Upper lobe of right lung (tissue), 1 donor: ENCODE data around the gene ARHGAP31. TPM values are rescaled to one million over a fixed set of nuclear protein-coding genes. Genes with fewer than 3 reads are reported as not detected.
"Not testable (repeated sequence)": the region's sequence is repeated elsewhere in the genome, so short reads cannot be mapped to it uniquely, and the experiment has no call there.

Experiments used
- ATAC-seq: fragments of 200-7000 bp; cut with Tn5 transposase; one replicate; pipeline ENCODE4 v1.9.1; 2020; ENCODE audit warnings: mild to moderate bottlenecking, moderate library complexity
- DNase-seq: peaks from one replicate; pipeline ENCODE4 v3.0.0-alpha.2; 2020
- H3K27ac ChIP-seq: fragments of 200-600 bp; one replicate; pipeline ENCODE4 v1.8.0; 2022
- H3K27me3 ChIP-seq: fragments of 200-600 bp; one replicate; pipeline ENCODE4 v1.8.0; 2022; ENCODE audit warnings: mild to moderate bottlenecking
- H3K36me3 ChIP-seq: fragments of 200-600 bp; one replicate; pipeline ENCODE4 v1.8.0; 2022
- H3K4me1 ChIP-seq: fragments of 200-600 bp; one replicate; pipeline ENCODE4 v1.8.0; 2022
- H3K4me3 ChIP-seq: fragments of 200-600 bp; one replicate; pipeline ENCODE4 v1.8.0; 2022; ENCODE audit warnings: mild to moderate bottlenecking
- H3K9me3 ChIP-seq: fragments of 200-600 bp; one replicate; pipeline ENCODE4 v1.8.0; 2022
- intact Hi-C: fragments of 100-400 bp; cut with DNase I; formaldehyde crosslinking; loops from one replicate; pipeline ENCODE4 v1.11.0; 2022
- total RNA-seq: library from RNA; stranded (reverse); fragmentation: NEBNext Ultra II Directional; extraction: Animal tissue kit (Norgen Biotek cat#: 25700); gene quantifications from one replicate; pipeline ENCODE4 v1.2.1, GENCODE V29; 2021
- TF ChIP-seq, protein P1 (sequence below): fragments of 200-600 bp; IDR thresholded peaks from one replicate; pipeline ENCODE4 v1.8.0; 2022; ENCODE audit warnings: antibody characterized with exemption
- donor health status: DM: no; HTN: yes; CAD: no; lungs with severe emphysema.

Gene ARHGAP31
- total RNA-seq, 1 donor from 2014 or later, result 117 TPM

DNA sequence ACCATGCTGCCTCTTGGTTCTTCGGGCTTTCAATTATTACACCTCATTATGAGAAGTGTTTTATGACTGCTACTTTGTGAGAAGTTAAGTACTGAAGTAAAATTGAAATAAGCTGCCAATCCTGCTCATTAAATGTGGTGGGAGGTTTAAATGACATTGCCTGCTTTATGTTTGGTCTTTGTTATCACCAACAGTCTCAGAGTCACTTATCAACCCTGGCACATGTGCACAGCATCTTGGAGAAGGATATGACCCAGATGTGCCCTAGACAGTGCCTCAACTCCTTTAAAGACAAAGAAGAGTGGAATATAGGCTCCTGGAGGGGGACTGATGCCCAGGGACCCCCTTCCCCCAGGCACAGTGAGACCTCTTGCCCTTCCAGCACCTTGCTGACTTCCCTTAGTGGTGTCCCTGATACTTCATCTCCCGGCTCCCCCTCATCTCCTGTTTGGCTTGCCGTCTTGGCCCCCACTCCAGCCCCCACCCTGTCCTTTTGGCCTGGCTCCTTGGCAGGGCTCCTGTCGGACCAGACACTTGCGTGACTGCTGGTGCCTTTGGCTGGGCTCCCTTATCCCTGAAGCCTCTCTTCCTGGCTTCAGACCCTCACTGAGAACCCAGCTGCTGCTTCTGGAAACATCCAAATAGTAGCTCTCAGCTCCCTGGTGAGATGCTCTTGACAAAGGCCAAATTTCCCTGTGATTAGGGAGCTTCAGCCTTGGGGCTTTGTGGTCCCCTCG, 39.8 kb downstream of the ARHGAP31 start:
- intact Hi-C loops, result no loop called here
- TF ChIP-seq, protein P1, sequence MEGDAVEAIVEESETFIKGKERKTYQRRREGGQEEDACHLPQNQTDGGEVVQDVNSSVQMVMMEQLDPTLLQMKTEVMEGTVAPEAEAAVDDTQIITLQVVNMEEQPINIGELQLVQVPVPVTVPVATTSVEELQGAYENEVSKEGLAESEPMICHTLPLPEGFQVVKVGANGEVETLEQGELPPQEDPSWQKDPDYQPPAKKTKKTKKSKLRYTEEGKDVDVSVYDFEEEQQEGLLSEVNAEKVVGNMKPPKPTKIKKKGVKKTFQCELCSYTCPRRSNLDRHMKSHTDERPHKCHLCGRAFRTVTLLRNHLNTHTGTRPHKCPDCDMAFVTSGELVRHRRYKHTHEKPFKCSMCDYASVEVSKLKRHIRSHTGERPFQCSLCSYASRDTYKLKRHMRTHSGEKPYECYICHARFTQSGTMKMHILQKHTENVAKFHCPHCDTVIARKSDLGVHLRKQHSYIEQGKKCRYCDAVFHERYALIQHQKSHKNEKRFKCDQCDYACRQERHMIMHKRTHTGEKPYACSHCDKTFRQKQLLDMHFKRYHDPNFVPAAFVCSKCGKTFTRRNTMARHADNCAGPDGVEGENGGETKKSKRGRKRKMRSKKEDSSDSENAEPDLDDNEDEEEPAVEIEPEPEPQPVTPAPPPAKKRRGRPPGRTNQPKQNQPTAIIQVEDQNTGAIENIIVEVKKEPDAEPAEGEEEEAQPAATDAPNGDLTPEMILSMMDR, result no peak
- no peaks in the 10 kb centered on the region for H3K36me3 ChIP-seq
- ATAC-seq (peak; percentile 45), DNase-seq (no peak)
- H3K27ac ChIP-seq, result no peak overlapping the region
- no peak overlapping the region for H3K4me3 ChIP-seq
- peaks cover 14% of the 10 kb centered on the region for H3K4me1 ChIP-seq
- H3K27me3 ChIP-seq, result no peaks in the 10 kb centered on the region
- no peaks in the 10 kb centered on the region for H3K9me3 ChIP-seq

DNA sequence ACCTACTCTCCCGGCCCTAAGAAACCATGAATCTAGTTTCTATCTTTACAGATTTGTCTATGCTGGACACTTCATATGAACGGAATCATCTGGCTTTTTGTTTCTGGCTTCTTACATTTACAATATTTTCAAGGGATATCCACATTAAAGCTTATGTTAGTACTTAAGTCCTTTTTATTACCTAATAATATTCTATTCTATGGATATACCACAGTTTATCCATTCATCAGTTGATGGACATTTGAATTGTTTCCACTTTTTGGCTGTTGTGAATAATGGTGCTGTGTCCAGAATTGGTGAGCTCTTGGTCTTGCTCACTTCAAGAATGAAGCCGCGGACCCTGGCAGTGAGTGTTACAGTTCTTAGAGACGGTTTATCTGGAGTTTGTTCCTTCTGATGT, 42.6 kb downstream of the ARHGAP31 start:
- intact Hi-C loops, result no loop called here
- H3K4me1 ChIP-seq, result peaks cover 14% of the 10 kb centered on the region
- no peaks in the 10 kb centered on the region for H3K36me3 ChIP-seq

DNA sequence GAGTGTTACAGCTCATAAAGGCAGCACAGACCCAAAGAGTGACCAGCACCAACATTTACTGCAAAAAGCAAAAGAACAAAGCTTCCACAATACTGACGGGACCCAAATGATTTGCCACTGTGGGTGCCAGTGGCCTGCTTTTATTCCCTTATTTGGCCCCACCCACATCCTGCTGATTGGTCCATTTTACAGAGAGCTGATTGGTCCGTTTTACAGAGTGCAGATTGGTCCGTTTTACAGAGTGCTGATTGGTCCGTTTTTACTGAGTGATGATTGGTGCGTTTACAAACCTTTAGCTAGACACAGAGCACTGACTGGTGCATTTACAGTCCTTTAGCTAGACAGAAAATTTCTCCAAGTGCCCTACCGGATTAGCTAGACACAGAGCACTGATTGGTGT, 43.2 kb downstream of the ARHGAP31 start:
- H3K27me3 ChIP-seq, ATAC-seq, intact Hi-C loops, H3K27ac ChIP-seq, H3K9me3 ChIP-seq, DNase-seq, H3K36me3 ChIP-seq, H3K4me1 ChIP-seq, H3K4me3 ChIP-seq: not testable (repeated sequence)

More for the DNA sequence above, 42.6 kb downstream of the ARHGAP31 start:
- H3K27ac ChIP-seq, result no peak overlapping the region
- TF ChIP-seq, protein P1, result no peak
- no peak for ATAC-seq
- H3K27me3 ChIP-seq, result no peaks in the 10 kb centered on the region
- no peaks in the 10 kb centered on the region for H3K9me3 ChIP-seq
- DNase-seq, result no peak
- H3K4me3 ChIP-seq, result no peak overlapping the region

DNA sequence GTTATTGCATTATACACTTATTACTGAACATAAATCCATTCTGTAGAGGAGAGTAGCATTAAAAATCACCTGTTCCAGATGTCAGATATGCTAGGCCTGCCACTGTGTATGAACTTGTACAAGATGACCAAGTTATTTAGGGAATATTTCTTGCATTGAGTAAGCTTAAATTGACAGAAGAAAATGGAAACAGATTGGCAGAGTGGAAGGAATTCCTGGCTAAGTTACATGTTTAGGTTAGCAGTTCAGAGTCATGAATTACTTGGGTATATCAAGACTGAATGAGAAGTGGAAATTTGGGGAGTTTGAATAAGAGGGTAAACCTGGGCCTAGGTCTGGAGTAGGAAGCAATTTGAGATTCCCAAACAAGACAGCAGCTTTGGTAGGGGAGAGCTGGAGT, 44.6 kb downstream of the ARHGAP31 start:
- no peak for DNase-seq
- no peaks in the 10 kb centered on the region for H3K36me3 ChIP-seq
- peaks cover 7% of the 10 kb centered on the region for H3K4me1 ChIP-seq
- H3K9me3 ChIP-seq, result no peaks in the 10 kb centered on the region
- H3K27ac ChIP-seq, result no peak overlapping the region
- no peaks in the 10 kb centered on the region for H3K27me3 ChIP-seq
- H3K4me3 ChIP-seq, result no peak overlapping the region
- ATAC-seq, result no peak
- intact Hi-C loops, result no loop called here
- TF ChIP-seq, protein P1, result no peak

DNA sequence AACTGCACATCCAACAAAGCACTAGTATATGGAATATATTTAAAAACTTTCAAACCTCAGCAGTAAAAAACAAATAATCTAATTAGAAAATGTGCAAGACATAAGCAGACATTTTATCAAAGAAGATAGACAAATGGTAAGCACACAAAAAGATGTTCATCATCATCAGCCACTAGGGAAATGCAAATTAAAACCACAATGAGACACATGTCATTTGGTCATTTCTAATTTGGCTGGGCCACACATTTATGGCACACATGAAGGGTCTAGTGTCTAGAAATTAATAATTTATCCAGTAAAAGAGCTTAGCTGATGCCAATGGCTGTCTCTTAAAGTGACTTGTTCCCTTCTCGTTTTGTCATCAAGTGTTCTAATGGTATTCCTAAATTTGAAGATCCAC, 45.8 kb downstream of the ARHGAP31 start:
- Histone ChIP-seq H3K27ac (no peak overlapping the region), H3K36me3 (no peaks in the 10 kb centered on the region), H3K27me3 (no peaks in the 10 kb centered on the region), H3K4me1 (peaks cover 7% of the 10 kb centered on the region), H3K9me3 (no peaks in the 10 kb centered on the region), H3K4me3 (no peak overlapping the region)
- DNase-seq, result no peak
- intact Hi-C loops, result no loop called here
- no peak for ATAC-seq
- TF ChIP-seq, protein P1, result no peak

DNA sequence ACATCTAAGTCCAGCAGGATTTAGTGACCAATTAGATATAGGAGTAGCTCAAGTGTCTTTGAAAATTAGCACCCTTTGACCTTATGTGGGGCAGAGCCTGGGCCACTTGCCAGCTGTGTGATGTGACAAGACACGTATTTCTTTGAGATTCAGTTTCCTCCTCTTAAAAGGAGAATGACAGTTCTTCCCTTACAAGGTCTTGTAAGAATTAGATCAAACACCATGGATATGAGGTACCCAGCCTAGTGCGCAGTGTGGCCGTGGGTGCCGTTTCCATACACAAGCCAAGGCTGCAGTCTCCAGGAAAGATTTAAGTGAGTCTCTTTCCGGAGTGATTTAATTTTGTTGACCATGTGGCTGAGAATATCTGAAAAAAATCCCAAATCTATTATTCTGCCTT, 46.3 kb downstream of the ARHGAP31 start:
- H3K9me3 ChIP-seq, result no peaks in the 10 kb centered on the region
- no peaks in the 10 kb centered on the region for H3K36me3 ChIP-seq
- TF ChIP-seq, protein P1, result no peak
- peaks cover 12% of the 10 kb centered on the region for H3K4me1 ChIP-seq
- ATAC-seq (no peak), DNase-seq (no peak)
- H3K27ac ChIP-seq, result no peak overlapping the region
- H3K4me3 ChIP-seq, result no peak overlapping the region
- H3K27me3 ChIP-seq, result no peaks in the 10 kb centered on the region
- intact Hi-C loops, result no loop called here
